GM12874 (cell line): Measurements from ENCODE around the gene ETS2.

Experiments
- TF ChIP-seq, protein P1 (sequence below): IDR thresholded peaks from 2 replicates; pipeline ENCODE4 v1.5.1; 2011; ENCODE audit warnings: low read depth, mild to moderate bottlenecking, control low read depth, low read length, moderate library complexity; ENCODE audit not compliant: insufficient read depth

The ETS2 gene

DNA sequence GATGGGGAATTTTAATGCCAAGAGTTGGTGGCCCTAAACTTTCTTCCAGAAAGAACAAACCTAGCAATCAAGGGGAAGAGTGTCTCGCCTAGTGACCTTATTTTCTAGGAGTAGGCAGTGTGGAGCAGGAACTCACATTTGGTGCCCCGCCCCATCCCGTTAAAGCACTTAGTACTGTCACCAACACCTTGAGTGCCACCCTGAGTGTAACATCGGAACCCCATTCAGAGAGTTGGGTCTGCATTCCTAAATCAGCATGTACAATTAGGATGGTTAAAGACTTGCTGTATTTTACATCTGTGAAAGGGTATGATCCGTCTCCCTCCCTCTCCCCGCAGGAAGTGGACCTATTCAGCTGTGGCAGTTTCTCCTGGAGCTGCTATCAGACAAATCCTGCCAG, 15.5 kb downstream of the ETS2 start:
- TF ChIP-seq, protein P1, sequence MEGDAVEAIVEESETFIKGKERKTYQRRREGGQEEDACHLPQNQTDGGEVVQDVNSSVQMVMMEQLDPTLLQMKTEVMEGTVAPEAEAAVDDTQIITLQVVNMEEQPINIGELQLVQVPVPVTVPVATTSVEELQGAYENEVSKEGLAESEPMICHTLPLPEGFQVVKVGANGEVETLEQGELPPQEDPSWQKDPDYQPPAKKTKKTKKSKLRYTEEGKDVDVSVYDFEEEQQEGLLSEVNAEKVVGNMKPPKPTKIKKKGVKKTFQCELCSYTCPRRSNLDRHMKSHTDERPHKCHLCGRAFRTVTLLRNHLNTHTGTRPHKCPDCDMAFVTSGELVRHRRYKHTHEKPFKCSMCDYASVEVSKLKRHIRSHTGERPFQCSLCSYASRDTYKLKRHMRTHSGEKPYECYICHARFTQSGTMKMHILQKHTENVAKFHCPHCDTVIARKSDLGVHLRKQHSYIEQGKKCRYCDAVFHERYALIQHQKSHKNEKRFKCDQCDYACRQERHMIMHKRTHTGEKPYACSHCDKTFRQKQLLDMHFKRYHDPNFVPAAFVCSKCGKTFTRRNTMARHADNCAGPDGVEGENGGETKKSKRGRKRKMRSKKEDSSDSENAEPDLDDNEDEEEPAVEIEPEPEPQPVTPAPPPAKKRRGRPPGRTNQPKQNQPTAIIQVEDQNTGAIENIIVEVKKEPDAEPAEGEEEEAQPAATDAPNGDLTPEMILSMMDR, result no peak

- TF ChIP-seq, protein P1, result no peak
These were observed 16.4 kb downstream of the ETS2 start for GRCh38 chr21:38821959-38822682.

DNA sequence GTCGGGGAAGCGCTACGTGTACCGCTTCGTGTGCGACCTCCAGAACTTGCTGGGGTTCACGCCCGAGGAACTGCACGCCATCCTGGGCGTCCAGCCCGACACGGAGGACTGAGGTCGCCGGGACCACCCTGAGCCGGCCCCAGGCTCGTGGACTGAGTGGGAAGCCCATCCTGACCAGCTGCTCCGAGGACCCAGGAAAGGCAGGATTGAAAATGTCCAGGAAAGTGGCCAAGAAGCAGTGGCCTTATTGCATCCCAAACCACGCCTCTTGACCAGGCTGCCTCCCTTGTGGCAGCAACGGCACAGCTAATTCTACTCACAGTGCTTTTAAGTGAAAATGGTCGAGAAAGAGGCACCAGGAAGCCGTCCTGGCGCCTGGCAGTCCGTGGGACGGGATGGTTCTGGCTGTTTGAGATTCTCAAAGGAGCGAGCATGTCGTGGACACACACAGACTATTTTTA, 17.1 kb downstream of the ETS2 start:
- TF ChIP-seq, protein P1, result no peak

GRCh38 chr21:38823737-38824123, 18.0 kb downstream of the ETS2 start:
- TF ChIP-seq, protein P1, result no peak

GRCh38 chr21:38824124-38824822, 18.5 kb downstream of the ETS2 start:
- TF ChIP-seq, protein P1, result no peak

GRCh38 chr21:38825269-38825668, 19.5 kb downstream of the ETS2 start:
- TF ChIP-seq, protein P1, result no peak

GRCh38 chr21:38825921-38826320, 20.2 kb downstream of the ETS2 start:
- TF ChIP-seq, protein P1, result no peak
